DOHH2 (cell line): ENCODE results near the gene SLC25A28.

Source experiments
- H3F3A ChIP-seq: fragments of 200-600 bp; sonication (generic), shearing (Covaris generic); 2 replicates; pipeline ENCODE4 v1.6.0; 2016; ENCODE audit warnings: antibody characterized with exemption, mild to moderate bottlenecking; ENCODE audit not compliant: control insufficient read depth, insufficient read depth
- H3K27ac ChIP-seq: fragments of 200-600 bp; sonication (generic); 2 replicates; pipeline ENCODE4 v1.5.1; 2014; ENCODE audit warnings: low read depth, mild to moderate bottlenecking, low read length, moderate library complexity
- H3K27me3 ChIP-seq: fragments of 200-600 bp; sonication (generic); 2 replicates; pipeline ENCODE4 v1.6.1; 2014; ENCODE audit warnings: mild to moderate bottlenecking, low read length, mixed read lengths; ENCODE audit not compliant: control insufficient read depth
- H3K36me3 ChIP-seq: fragments of 200-600 bp; sonication (generic); 2 replicates; pipeline ENCODE4 v1.6.1; 2014; ENCODE audit warnings: mild to moderate bottlenecking, low read length, moderate library complexity, mixed read lengths; ENCODE audit not compliant: control insufficient read depth
- H3K4me1 ChIP-seq: fragments of 200-600 bp; sonication (generic); 2 replicates; pipeline ENCODE4 v1.6.1; 2014; ENCODE audit warnings: mild to moderate bottlenecking, low read length, mixed read lengths; ENCODE audit not compliant: control insufficient read depth
- H3K4me2 ChIP-seq: fragments of 200-600 bp; sonication (generic); 2 replicates; pipeline ENCODE4 v1.6.0; 2014; ENCODE audit warnings: mild to moderate bottlenecking, low read length, moderate library complexity
- H3K4me3 ChIP-seq: fragments of 200-600 bp; sonication (generic); 2 replicates; pipeline ENCODE4 v1.5.1; 2014; ENCODE audit warnings: mild to moderate bottlenecking, low read length, mixed read lengths
- H3K79me2 ChIP-seq: fragments of 200-600 bp; sonication (generic); 2 replicates; pipeline ENCODE4 v1.6.1; 2014; ENCODE audit warnings: mild to moderate bottlenecking, low read length, mixed read lengths; ENCODE audit not compliant: control insufficient read depth
- H3K9me2 ChIP-seq: fragments of 200-600 bp; sonication (generic); replicated peaks from 2 replicates; pipeline ENCODE4 v1.6.1; 2014; ENCODE audit warnings: mild to moderate bottlenecking, low read length, mixed read lengths; ENCODE audit not compliant: control insufficient read depth
- H3K9me3 ChIP-seq: fragments of 200-600 bp; sonication (generic); 2 replicates; pipeline ENCODE4 v1.6.1; 2014; ENCODE audit warnings: antibody characterized with exemption, low read length, mixed read lengths; ENCODE audit not compliant: control insufficient read depth, insufficient read depth
- H4K20me1 ChIP-seq: fragments of 200-600 bp; sonication (generic); 2 replicates; pipeline ENCODE4 v1.6.0; 2014; ENCODE audit warnings: low read depth, mild to moderate bottlenecking, antibody characterized with exemption, low read length, moderate library complexity; ENCODE audit not compliant: control insufficient read depth, insufficient read depth
- EZH2phosphoT487 ChIP-seq: fragments of 200-600 bp; sonication (generic); IDR thresholded peaks from 2 replicates; pipeline ENCODE4 v1.6.1; 2017; ENCODE audit warnings: borderline replicate concordance, mild to moderate bottlenecking, antibody characterized with exemption, low read length, moderate library complexity, mixed read lengths
- TF ChIP-seq, protein P1 (sequence below): fragments of 200-600 bp; sonication (generic); IDR thresholded peaks from one replicate; pipeline ENCODE4 v1.5.1; 2014; ENCODE audit warnings: antibody characterized with exemption, mild to moderate bottlenecking, low read depth, low read length; ENCODE audit not compliant: poor library complexity, severe bottlenecking

SLC25A28 gene

GRCh38 chr10:99609186-99609585 is 11.1 kb downstream of the SLC25A28 start:
- Histone ChIP-seq H4K20me1 (peaks cover 5% of the 10 kb centered on the region; the same call in 1 of the 2 replicates), H3K36me3 (peaks cover 33% of the 10 kb centered on the region), H3K4me3 (no peak overlapping the region), H3K27me3 (no peaks in the 10 kb centered on the region), H3K79me2 (no peaks in the 10 kb centered on the region), H3K4me2 (no peak overlapping the region), H3K4me1 (no peaks in the 10 kb centered on the region; the same call in 1 of the 2 replicates), H3K9me3 (no peaks in the 10 kb centered on the region), H3F3A (no peaks in the 10 kb centered on the region), H3K27ac (no peak overlapping the region), H3K9me2 (no peaks in the 10 kb centered on the region)
- no peak for TF ChIP-seq EZH2phosphoT487
- TF ChIP-seq, protein P1, sequence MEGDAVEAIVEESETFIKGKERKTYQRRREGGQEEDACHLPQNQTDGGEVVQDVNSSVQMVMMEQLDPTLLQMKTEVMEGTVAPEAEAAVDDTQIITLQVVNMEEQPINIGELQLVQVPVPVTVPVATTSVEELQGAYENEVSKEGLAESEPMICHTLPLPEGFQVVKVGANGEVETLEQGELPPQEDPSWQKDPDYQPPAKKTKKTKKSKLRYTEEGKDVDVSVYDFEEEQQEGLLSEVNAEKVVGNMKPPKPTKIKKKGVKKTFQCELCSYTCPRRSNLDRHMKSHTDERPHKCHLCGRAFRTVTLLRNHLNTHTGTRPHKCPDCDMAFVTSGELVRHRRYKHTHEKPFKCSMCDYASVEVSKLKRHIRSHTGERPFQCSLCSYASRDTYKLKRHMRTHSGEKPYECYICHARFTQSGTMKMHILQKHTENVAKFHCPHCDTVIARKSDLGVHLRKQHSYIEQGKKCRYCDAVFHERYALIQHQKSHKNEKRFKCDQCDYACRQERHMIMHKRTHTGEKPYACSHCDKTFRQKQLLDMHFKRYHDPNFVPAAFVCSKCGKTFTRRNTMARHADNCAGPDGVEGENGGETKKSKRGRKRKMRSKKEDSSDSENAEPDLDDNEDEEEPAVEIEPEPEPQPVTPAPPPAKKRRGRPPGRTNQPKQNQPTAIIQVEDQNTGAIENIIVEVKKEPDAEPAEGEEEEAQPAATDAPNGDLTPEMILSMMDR: no peak

GRCh38 chr10:99605351-99605750 is 14.9 kb downstream of the SLC25A28 start:
- Histone ChIP-seq H3K4me3 (no peak overlapping the region), H3K27me3 (no peaks in the 10 kb centered on the region), H3K9me2 (no peaks in the 10 kb centered on the region), H3K9me3 (no peaks in the 10 kb centered on the region), H3K36me3 (peaks cover 8% of the 10 kb centered on the region), H3F3A (no peaks in the 10 kb centered on the region), H3K27ac (no peak overlapping the region), H3K4me2 (no peak overlapping the region), H3K4me1 (no peaks in the 10 kb centered on the region; the same call in 1 of the 2 replicates), H3K79me2 (no peaks in the 10 kb centered on the region), H4K20me1 (no peaks in the 10 kb centered on the region)
- TF ChIP-seq, protein P1: no peak
- no peak for TF ChIP-seq EZH2phosphoT487

DNA sequence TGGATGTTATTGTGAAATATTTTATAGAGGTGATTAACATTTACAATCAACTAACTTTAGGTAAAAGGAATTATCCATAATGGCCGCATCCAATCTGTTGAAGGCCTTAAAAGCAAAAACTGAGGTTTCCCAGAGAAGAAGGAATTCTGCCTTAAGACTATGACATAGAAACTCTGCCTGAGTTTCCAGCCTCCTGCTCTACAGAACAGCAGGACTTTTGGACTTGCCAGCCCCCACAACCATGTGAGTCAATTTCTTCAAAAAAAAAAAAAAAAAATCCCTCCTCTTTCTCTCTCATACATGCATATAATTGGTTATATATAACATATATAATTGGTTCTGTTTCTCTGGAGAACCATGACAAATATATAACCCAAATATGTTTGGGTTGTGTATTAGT is 15.4 kb downstream of the SLC25A28 start:
- Histone ChIP-seq H3K79me2 (no peaks in the 10 kb centered on the region), H3K27ac (no peak overlapping the region), H3F3A (no peaks in the 10 kb centered on the region), H3K4me3 (no peak overlapping the region), H3K9me2 (no peaks in the 10 kb centered on the region), H3K4me1 (peaks cover 3% of the 10 kb centered on the region; the same call in 1 of the 2 replicates), H3K27me3 (peaks cover 3% of the 10 kb centered on the region; the same call in 1 of the 2 replicates), H3K4me2 (no peak overlapping the region), H4K20me1 (no peaks in the 10 kb centered on the region), H3K9me3 (no peaks in the 10 kb centered on the region), H3K36me3 (peaks cover 3% of the 10 kb centered on the region)
- TF ChIP-seq EZH2phosphoT487: no peak
- TF ChIP-seq, protein P1: no peak
